ENCODE measurements around the gene SSH2. TPM values are rescaled to one million over a fixed set of nuclear protein-coding genes. Genes with fewer than 3 reads are reported as not detected.

SSH2 gene
- polyA plus RNA-seq, 1 donor from 2014 or later: 16.6 TPM

DNA sequence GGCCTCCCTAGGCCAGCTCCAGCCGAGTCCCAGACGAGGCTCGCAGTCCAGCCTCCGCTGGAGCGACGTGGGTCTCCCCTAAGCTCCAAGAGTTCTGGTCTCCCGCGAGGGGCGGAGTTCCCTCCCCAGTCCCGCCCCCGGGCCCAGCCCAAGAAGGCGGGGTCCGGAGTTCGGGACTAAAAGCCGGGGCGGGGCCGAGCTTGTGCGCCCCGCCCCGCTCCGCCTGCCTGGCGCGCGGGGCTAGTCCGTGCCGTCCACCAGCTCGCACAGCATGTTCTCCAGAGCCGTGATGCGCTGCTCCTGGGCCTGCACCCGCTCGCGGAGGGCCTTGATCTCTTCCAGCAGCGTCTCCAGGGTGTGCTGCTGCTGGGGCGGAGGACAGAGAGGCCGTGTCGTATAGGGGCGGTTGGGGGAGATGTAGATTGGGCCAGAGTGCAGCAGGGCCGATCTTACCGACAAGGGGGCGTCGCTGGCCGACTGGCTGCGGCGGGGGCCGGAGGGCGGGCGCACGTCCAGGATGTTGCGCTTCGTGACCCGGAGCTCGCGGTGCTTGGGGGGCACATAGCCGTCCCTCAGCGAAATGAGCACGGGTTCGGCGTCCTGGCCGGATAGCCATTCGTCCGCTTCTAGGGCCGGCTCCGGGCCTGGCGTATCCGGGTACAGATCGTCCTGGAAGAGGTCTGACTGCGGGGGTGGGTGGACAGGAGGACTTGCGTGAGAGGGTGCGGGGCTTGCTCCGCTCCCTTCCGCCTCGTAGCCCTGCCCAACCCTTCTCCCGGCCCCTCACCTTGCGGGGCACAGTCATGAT lies 314.3 kb downstream of the SSH2 start:
- H3K9ac ChIP-seq (ENCODE audit: low read length): no peak overlapping the region
- H3K27ac ChIP-seq (ENCODE audit: low read length): no peak overlapping the region
- H3K4me2 ChIP-seq (ENCODE audit: low read length): no peak overlapping the region
- TF ChIP-seq EP300 (conservative IDR thresholded peaks at IDR 0.05; ENCODE audit: poor library complexity, severe bottlenecking): no peak
- no peak for TF ChIP-seq TAF1 (IDR thresholded peaks at IDR 0.05; ENCODE audit: low read depth)
- TF ChIP-seq POLR2AphosphoS5 (IDR thresholded peaks at IDR 0.05): no peak
- TF ChIP-seq MXI1 (conservative IDR thresholded peaks at IDR 0.05; ENCODE audit: poor library complexity, severe bottlenecking): no peak
- no peak for TF ChIP-seq SMC3 (conservative IDR thresholded peaks at IDR 0.05; ENCODE audit: poor library complexity)
- TF ChIP-seq EZH2 (IDR thresholded peaks at IDR 0.05; ENCODE audit: borderline replicate concordance, insufficient read depth, low read length, poor library complexity, severe bottlenecking): no peak
- no peak for TF ChIP-seq RAD21 (conservative IDR thresholded peaks at IDR 0.05)
- TF ChIP-seq, protein P1, sequence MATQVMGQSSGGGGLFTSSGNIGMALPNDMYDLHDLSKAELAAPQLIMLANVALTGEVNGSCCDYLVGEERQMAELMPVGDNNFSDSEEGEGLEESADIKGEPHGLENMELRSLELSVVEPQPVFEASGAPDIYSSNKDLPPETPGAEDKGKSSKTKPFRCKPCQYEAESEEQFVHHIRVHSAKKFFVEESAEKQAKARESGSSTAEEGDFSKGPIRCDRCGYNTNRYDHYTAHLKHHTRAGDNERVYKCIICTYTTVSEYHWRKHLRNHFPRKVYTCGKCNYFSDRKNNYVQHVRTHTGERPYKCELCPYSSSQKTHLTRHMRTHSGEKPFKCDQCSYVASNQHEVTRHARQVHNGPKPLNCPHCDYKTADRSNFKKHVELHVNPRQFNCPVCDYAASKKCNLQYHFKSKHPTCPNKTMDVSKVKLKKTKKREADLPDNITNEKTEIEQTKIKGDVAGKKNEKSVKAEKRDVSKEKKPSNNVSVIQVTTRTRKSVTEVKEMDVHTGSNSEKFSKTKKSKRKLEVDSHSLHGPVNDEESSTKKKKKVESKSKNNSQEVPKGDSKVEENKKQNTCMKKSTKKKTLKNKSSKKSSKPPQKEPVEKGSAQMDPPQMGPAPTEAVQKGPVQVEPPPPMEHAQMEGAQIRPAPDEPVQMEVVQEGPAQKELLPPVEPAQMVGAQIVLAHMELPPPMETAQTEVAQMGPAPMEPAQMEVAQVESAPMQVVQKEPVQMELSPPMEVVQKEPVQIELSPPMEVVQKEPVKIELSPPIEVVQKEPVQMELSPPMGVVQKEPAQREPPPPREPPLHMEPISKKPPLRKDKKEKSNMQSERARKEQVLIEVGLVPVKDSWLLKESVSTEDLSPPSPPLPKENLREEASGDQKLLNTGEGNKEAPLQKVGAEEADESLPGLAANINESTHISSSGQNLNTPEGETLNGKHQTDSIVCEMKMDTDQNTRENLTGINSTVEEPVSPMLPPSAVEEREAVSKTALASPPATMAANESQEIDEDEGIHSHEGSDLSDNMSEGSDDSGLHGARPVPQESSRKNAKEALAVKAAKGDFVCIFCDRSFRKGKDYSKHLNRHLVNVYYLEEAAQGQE (IDR thresholded peaks at IDR 0.05; ENCODE audit: borderline replicate concordance): no peak
- TF ChIP-seq, protein P2, sequence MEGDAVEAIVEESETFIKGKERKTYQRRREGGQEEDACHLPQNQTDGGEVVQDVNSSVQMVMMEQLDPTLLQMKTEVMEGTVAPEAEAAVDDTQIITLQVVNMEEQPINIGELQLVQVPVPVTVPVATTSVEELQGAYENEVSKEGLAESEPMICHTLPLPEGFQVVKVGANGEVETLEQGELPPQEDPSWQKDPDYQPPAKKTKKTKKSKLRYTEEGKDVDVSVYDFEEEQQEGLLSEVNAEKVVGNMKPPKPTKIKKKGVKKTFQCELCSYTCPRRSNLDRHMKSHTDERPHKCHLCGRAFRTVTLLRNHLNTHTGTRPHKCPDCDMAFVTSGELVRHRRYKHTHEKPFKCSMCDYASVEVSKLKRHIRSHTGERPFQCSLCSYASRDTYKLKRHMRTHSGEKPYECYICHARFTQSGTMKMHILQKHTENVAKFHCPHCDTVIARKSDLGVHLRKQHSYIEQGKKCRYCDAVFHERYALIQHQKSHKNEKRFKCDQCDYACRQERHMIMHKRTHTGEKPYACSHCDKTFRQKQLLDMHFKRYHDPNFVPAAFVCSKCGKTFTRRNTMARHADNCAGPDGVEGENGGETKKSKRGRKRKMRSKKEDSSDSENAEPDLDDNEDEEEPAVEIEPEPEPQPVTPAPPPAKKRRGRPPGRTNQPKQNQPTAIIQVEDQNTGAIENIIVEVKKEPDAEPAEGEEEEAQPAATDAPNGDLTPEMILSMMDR (IDR thresholded peaks at IDR 0.05; ENCODE audit: poor library complexity, severe bottlenecking): no peak
- H3K36me3 ChIP-seq (ENCODE audit: insufficient read depth, low read length): no peaks in the 10 kb centered on the region
- H4K20me1 ChIP-seq (ENCODE audit: insufficient read depth): no peaks in the 10 kb centered on the region
- no peak overlapping the region for H2AFZ ChIP-seq (ENCODE audit: low read depth, low read length)
- H3K9me3 ChIP-seq (ENCODE audit: low read length): peaks cover 4% of the 10 kb centered on the region
- no peak overlapping the region for H3K4me3 ChIP-seq (ENCODE audit: low read length)
- H3F3A ChIP-seq (ENCODE audit: insufficient read depth, low read length, poor library complexity, severe bottlenecking): no peaks in the 10 kb centered on the region
- no peaks in the 10 kb centered on the region for H3K9me2 ChIP-seq (ENCODE audit: insufficient read depth, low read length)
- H3K79me2 ChIP-seq (replicated peaks; ENCODE audit: insufficient read depth, low read length): no peaks in the 10 kb centered on the region
- H3K27me3 ChIP-seq (ENCODE audit: insufficient read depth, low read depth, low read length): peaks cover 51% of the 10 kb centered on the region

DNA sequence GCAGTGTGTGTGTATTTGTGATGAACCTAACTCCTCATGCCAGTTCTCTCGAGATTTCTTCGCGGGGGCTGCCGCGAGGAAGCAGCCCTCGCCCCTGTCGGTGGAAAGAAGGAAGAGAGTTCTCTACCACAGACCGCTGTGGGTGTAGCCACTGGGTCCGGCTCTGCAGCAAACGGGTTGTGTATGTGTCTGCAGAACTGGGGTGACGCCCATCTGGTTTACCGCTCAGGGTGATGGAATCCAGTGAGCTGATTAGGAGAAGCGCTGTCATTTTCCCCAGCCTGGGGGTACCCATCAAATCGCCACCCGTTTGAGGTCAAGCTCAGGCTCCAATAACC lies 315.0 kb downstream of the SSH2 start:
- Histone ChIP-seq H3K4me2 (ENCODE audit: low read length) (no peak overlapping the region), H3K79me2 (replicated peaks; ENCODE audit: insufficient read depth, low read length) (no peaks in the 10 kb centered on the region), H3K9me3 (ENCODE audit: low read length) (peaks cover 4% of the 10 kb centered on the region), H3K4me3 (ENCODE audit: low read length) (no peak overlapping the region), H3F3A (ENCODE audit: insufficient read depth, low read length, poor library complexity, severe bottlenecking) (no peaks in the 10 kb centered on the region), H3K27ac (ENCODE audit: low read length) (no peak overlapping the region), H4K20me1 (ENCODE audit: insufficient read depth) (no peaks in the 10 kb centered on the region), H2AFZ (ENCODE audit: low read depth, low read length) (no peak overlapping the region), H3K9ac (ENCODE audit: low read length) (no peak overlapping the region), H3K27me3 (ENCODE audit: insufficient read depth, low read depth, low read length) (peaks cover 51% of the 10 kb centered on the region), H3K36me3 (ENCODE audit: insufficient read depth, low read length) (no peaks in the 10 kb centered on the region), H3K9me2 (ENCODE audit: insufficient read depth, low read length) (no peaks in the 10 kb centered on the region)
- TF ChIP-seq, protein P2 (IDR thresholded peaks at IDR 0.05; ENCODE audit: poor library complexity, severe bottlenecking): no peak
- TF ChIP-seq MXI1 (conservative IDR thresholded peaks at IDR 0.05; ENCODE audit: poor library complexity, severe bottlenecking): no peak
- TF ChIP-seq RAD21 (conservative IDR thresholded peaks at IDR 0.05): no peak
- TF ChIP-seq, protein P1 (IDR thresholded peaks at IDR 0.05; ENCODE audit: borderline replicate concordance): no peak
- TF ChIP-seq TAF1 (IDR thresholded peaks at IDR 0.05; ENCODE audit: low read depth): no peak
- no peak for TF ChIP-seq EZH2 (IDR thresholded peaks at IDR 0.05; ENCODE audit: borderline replicate concordance, insufficient read depth, low read length, poor library complexity, severe bottlenecking)
- no peak for TF ChIP-seq SMC3 (conservative IDR thresholded peaks at IDR 0.05; ENCODE audit: poor library complexity)
- no peak for TF ChIP-seq EP300 (conservative IDR thresholded peaks at IDR 0.05; ENCODE audit: poor library complexity, severe bottlenecking)
- TF ChIP-seq POLR2AphosphoS5 (IDR thresholded peaks at IDR 0.05): no peak

All from neural cell (in vitro differentiated cells).